Measurements from ENCODE around the gene SEC24C. TPM values are rescaled to one million over a fixed set of nuclear protein-coding genes. Genes with fewer than 3 reads are reported as not detected.
"Not testable (repeated sequence)": the region's sequence is repeated elsewhere in the genome, so short reads cannot be mapped to it uniquely, and the experiment has no call there.

Gene SEC24C, protein sequence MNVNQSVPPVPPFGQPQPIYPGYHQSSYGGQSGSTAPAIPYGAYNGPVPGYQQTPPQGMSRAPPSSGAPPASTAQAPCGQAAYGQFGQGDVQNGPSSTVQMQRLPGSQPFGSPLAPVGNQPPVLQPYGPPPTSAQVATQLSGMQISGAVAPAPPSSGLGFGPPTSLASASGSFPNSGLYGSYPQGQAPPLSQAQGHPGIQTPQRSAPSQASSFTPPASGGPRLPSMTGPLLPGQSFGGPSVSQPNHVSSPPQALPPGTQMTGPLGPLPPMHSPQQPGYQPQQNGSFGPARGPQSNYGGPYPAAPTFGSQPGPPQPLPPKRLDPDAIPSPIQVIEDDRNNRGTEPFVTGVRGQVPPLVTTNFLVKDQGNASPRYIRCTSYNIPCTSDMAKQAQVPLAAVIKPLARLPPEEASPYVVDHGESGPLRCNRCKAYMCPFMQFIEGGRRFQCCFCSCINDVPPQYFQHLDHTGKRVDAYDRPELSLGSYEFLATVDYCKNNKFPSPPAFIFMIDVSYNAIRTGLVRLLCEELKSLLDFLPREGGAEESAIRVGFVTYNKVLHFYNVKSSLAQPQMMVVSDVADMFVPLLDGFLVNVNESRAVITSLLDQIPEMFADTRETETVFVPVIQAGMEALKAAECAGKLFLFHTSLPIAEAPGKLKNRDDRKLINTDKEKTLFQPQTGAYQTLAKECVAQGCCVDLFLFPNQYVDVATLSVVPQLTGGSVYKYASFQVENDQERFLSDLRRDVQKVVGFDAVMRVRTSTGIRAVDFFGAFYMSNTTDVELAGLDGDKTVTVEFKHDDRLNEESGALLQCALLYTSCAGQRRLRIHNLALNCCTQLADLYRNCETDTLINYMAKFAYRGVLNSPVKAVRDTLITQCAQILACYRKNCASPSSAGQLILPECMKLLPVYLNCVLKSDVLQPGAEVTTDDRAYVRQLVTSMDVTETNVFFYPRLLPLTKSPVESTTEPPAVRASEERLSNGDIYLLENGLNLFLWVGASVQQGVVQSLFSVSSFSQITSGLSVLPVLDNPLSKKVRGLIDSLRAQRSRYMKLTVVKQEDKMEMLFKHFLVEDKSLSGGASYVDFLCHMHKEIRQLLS
- 10 to 100 TPM; 56.2 to 95.2 (median 83.9) TPM for total RNA-seq

DNA sequence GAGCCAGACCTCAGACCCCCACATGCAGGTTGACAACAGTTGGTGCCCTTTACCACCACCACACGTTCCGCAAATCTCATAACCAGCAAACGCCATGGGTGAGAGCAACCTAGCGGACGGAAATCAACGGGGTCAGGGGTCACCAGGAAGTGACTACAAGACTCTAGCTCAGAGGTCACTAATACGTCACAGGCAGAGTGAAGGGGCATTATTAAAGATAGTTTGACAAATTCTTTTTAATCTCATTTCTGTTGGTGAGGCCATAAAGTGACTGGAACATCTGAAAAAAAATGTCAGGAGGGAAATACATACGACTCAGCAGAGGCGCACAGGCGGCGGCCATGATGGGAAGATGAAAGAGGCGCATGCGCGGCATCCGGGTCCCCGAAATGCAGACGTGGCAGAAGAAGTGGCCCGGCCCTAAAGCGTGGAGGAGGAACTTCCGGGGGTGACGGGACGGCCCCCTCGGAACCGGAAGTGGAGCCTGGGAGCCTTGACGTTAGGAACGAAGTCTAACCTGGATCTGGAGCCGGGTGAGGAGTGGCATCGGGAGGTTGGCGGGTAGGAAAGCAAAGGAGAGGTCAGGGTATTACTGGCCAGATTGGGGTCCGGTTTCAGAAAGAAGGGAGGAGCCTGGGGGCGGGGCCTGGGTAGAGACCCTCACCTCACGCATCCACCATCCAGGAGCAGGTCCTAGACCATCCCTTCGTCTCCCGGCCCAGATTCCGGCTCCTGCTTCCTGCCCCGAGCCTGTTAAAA is at the start of gene SEC24C:
SEC24C (plus strand) TSS at position 468 of the 759 bp plus-strand sequence. CDS start 2,461 bp downstream, outside the sequence.
- peak; percentile 96 to 97 for DNase-seq
- WGBS, 2 donors, result 0 to 1% methylated on average over 34 to 36 of the region's 36 CpGs
- Histone ChIP-seq H3K27ac (peak within 1 kb of the TSS; percentile 91 to 97 (median 94)), H3K9me3 (no peaks in the 10 kb centered on the region), H3K27me3 (no peaks in the 10 kb centered on the region), H3K4me3 (replicated peaks in 1 of 3) (peak within 1 kb of the TSS; percentile 21 to 70 (median 65)), H3K36me3 (peaks cover 20 to 22% of the 10 kb centered on the region in 2 donors), H3K4me1 (peaks cover 18 to 30% of the 10 kb centered on the region in 2 donors)
- intact Hi-C loops (cut with DNase I), result loop anchor here (10.0 kb wide), 1 partner anchor 579 kb away; the partner anchor contains the start of genes ECD and FAM149B1
- TF ChIP-seq POLR2A (IDR thresholded peaks at IDR 0.05), result peak in 1 of 2 donors; percentile 79
- TF ChIP-seq, protein P1, sequence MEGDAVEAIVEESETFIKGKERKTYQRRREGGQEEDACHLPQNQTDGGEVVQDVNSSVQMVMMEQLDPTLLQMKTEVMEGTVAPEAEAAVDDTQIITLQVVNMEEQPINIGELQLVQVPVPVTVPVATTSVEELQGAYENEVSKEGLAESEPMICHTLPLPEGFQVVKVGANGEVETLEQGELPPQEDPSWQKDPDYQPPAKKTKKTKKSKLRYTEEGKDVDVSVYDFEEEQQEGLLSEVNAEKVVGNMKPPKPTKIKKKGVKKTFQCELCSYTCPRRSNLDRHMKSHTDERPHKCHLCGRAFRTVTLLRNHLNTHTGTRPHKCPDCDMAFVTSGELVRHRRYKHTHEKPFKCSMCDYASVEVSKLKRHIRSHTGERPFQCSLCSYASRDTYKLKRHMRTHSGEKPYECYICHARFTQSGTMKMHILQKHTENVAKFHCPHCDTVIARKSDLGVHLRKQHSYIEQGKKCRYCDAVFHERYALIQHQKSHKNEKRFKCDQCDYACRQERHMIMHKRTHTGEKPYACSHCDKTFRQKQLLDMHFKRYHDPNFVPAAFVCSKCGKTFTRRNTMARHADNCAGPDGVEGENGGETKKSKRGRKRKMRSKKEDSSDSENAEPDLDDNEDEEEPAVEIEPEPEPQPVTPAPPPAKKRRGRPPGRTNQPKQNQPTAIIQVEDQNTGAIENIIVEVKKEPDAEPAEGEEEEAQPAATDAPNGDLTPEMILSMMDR (IDR thresholded peaks at IDR 0.05), result peak in 1 of 6 experiments; percentile 5

DNA sequence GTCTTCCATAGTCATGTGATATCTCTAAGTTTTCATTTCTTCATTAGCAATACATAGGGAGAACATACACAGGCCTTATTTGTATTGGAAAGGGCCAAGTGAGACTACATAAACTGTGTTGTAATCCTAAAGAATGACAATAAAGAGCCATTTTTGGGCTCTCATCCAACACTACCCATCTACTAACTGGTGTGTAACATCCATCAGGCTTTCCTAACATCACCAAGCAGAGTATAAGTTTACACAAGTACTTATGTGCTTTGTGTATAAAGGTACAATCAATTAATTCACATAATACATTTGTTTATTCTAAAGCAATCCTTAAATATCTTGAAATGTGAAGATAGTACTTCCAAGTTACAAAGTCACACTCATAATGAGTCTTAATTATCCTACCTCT is 48.9 kb upstream of the SEC24C start:
- H3K27ac ChIP-seq; H3K27me3 ChIP-seq; H3K4me1 ChIP-seq; DNase-seq; H3K4me3 ChIP-seq (replicated peaks in 1 of 3); H3K9me3 ChIP-seq; H3K36me3 ChIP-seq; intact Hi-C loops (cut with DNase I): not testable (repeated sequence)

DNA sequence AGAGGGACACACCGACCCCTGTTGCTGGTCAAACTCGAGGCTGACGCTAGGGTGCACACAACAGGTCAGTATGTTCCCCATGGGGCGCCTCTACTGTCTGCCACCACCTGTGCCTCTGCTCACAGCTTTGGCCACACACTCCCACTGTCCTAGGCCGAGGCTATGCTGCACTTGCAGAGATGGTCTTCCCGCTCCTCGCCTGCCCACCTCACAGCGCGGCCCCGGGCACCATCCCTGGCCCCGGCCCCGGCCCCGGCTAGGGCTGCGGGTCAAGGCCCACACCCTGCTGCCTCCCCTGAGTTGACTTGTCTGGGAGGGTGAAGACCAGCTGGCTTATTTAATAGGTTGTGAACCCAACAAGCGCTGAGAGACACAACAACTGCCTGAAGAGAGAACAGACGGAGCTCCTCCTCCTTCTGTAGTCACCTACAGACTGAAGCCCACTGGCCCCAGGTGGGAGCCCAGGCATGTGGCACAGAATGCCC is 46.5 kb upstream of the SEC24C start, which contains the start of gene AGAP5:
AGAP5 (minus strand) TSS at position 435 of the 485 bp plus-strand sequence; CDS start at position 81, 354 bp downstream.
- DNase-seq; H3K4me3 ChIP-seq (replicated peaks in 1 of 3); H3K27ac ChIP-seq; H3K9me3 ChIP-seq; H3K27me3 ChIP-seq; intact Hi-C loops (cut with DNase I); H3K4me1 ChIP-seq; H3K36me3 ChIP-seq: not testable (repeated sequence)
- 97% methylated on average over 13 to 14 of the region's 16 CpGs for WGBS, 2 donors

DNA sequence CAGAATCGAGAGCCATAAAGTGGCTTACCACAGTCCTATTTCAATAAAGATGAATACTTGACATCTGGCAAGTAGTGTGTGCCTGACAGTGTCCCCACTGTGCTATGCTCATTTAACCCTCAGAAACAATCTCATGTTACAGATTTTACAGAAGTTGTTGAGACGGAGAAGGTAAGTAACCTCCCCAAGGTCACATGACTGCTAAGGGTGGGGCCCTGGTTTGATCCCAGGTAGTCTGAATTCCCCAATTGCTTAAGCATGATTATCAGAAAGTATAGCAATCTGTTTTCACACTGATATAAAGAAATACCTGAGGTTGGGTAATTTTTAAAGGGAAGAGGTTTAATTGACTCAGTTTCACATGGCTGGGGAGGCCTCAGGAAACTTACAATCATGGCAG is 45.4 kb upstream of the SEC24C start:
- H3K4me3 ChIP-seq (replicated peaks in 1 of 3); H3K27me3 ChIP-seq; intact Hi-C loops (cut with DNase I); H3K27ac ChIP-seq; H3K9me3 ChIP-seq; H3K4me1 ChIP-seq; H3K36me3 ChIP-seq; DNase-seq: not testable (repeated sequence)
- 95 to 100% methylated on average over 1 to 2 of the region's 2 CpGs for whole genome bisulfite sequencing, 2 donors

DNA sequence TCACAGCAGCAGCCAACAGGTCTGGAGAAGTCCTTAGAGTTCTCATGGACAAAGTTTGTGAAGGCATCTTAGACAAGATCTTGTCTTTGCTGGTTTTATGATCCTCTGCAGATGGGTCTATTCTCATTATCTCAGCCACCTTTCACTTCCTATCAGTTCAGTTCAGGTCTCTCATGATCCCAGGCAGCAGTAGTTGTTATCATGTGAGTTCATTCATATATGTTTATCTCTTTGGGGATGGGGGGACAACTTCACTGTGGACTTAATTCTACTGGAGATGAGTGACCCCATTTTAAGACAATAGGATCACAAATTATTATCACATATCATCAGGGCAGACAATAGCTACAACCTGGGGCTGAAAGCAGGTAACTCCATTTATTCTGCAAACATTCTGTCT is 40.2 kb upstream of the SEC24C start:
- H3K27me3 ChIP-seq; intact Hi-C loops (cut with DNase I); H3K9me3 ChIP-seq; H3K4me1 ChIP-seq; H3K36me3 ChIP-seq; H3K4me3 ChIP-seq (replicated peaks in 1 of 3); DNase-seq; H3K27ac ChIP-seq: not testable (repeated sequence)

DNA sequence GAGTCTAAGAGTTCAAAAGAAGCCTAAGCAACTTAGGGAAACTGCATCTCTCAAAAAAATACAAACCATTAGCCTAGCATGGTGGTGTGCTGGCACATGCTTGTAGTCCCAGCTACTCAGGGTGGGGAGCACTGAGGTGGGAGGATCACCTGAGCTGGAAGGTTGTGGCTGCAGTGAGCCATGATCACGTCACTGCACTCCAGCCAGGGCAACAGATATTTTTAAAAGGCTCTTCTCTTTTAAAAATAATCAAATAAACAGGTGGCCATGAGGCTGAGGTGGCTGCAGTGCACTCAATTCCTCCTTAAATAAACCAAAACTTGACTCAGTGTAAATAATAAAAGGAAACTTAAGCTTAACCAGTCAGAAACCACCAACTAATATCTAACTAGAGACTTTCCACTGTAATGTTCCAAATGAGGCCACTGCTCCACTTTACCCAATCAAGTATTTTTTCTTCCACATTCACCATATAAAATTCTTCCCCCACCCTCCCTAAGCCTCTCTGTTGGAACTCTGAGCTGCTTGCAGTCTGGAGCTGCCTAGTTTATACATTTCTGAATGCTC is 38.6 kb upstream of the SEC24C start:
- peak overlapping the region; percentile 5 to 60 (median 30) for H3K27ac ChIP-seq
- H3K27me3 ChIP-seq; H3K9me3 ChIP-seq; H3K4me3 ChIP-seq (replicated peaks in 1 of 3); H3K4me1 ChIP-seq; H3K36me3 ChIP-seq; intact Hi-C loops (cut with DNase I): not testable (repeated sequence)
- 38 to 43% methylated on average over 1 of the region's 1 CpG for WGBS, 2 donors
- peak; percentile 13 to 35 for DNase-seq

DNA sequence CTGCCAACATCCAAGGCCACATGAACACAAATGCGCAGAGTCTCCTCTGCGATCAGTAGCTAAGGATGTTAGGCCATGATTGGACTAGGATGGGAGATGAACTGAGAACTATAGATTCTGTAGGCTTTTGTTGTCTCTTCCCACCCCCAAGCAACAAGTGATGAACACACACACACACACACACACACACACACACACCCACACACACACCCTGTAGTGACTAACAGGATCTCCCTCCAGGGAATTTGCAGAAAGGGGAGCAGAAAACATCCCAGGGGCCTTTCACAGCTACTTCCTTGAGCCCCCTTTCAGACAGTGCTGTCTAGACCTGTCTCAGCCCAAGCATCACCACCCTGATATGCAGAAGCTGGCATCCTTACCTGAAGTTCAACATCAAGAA is 37.7 kb upstream of the SEC24C start:
- DNase-seq; H3K27me3 ChIP-seq; H3K36me3 ChIP-seq; intact Hi-C loops (cut with DNase I); H3K4me3 ChIP-seq (replicated peaks in 1 of 3); H3K9me3 ChIP-seq; H3K4me1 ChIP-seq: not testable (repeated sequence)
- WGBS, 2 donors, result 93 to 100% methylated on average over 2 of the region's 2 CpGs
- peak overlapping the region in 1 of 3 donors; percentile 30 for H3K27ac ChIP-seq

DNA sequence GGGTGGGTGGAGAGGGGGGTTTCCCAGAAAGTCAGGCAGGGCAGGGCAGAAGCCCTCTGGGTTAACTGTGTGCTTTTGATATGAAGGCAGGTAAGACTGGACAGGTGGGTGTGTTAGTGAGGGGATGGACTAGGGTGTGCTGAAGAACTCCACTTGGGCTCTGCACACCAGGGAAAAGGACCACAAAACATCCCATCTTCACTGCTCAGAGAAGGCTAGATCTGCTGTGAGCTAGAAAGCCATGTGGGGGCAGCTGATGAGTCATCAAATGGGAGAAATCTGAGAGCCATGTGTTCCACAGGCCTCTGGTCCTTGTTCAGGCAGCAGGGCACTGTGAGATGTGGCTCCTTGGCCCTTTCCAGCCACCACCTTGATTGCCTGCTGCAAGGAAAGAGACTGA is 36.5 kb upstream of the SEC24C start:
- intact Hi-C loops (cut with DNase I); H3K27me3 ChIP-seq; H3K4me3 ChIP-seq (replicated peaks in 1 of 3); H3K27ac ChIP-seq; H3K9me3 ChIP-seq; H3K4me1 ChIP-seq; H3K36me3 ChIP-seq; DNase-seq: not testable (repeated sequence)

DNA sequence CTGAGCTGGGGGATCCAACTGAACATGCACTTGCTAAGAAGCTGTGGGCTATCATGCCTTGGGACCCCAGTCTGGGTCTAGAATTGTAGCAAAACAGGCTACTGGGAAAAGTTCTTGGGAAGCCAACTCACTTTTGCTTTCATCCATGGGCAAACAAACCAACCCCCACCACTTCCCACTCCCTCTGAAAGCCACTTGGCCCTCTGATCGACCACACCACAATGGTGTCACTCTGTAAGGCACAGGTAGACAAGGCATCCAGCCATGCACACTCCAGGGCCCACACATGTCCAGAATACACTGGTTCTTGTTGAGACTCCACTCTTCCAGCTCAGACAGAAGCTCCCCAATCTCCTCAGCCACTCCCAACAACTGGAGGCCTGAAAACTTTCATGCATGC is 36.0 kb upstream of the SEC24C start:
- H3K4me1 ChIP-seq; DNase-seq; H3K36me3 ChIP-seq; H3K9me3 ChIP-seq; H3K27me3 ChIP-seq; H3K27ac ChIP-seq; H3K4me3 ChIP-seq (replicated peaks in 1 of 3); intact Hi-C loops (cut with DNase I): not testable (repeated sequence)
- 87 to 92% methylated on average over 1 of the region's 1 CpG for WGBS, 2 donors

DNA sequence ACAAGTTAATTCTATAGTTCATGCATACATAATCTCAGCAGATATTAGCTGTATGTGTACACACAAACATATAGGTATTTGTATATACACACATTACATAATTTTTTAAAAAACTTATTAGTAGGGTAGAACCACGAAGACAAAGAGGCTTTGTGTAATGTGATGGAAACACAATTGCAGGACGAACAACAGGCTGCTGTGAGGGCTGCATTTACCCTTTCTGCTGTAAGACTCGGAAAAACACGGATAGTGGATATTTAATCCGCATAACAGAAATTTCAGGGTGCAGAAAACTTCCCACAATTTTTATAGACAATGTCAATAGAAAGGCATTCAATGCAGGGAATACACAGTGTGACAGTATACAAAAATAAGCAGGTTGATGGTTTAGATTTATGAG is 32.5 kb upstream of the SEC24C start:
- intact Hi-C loops (cut with DNase I); H3K27me3 ChIP-seq; H3K4me1 ChIP-seq; H3K27ac ChIP-seq; DNase-seq; H3K4me3 ChIP-seq (replicated peaks in 1 of 3); H3K9me3 ChIP-seq: not testable (repeated sequence)
- H3K36me3 ChIP-seq, result peaks cover 8 to 18% of the 10 kb centered on the region in 2 donors
- WGBS, 2 donors, result 92 to 96% methylated on average over 5 of the region's 5 CpGs

All from thyroid gland (tissue), 4 donors.